ENCODE results near the gene SBK2. TPM values are rescaled to one million over a fixed set of nuclear protein-coding genes. Genes with fewer than 3 reads are reported as not detected.

Gene SBK2
- total RNA-seq, 2 experiments from 2014 or later: not detected

DNA sequence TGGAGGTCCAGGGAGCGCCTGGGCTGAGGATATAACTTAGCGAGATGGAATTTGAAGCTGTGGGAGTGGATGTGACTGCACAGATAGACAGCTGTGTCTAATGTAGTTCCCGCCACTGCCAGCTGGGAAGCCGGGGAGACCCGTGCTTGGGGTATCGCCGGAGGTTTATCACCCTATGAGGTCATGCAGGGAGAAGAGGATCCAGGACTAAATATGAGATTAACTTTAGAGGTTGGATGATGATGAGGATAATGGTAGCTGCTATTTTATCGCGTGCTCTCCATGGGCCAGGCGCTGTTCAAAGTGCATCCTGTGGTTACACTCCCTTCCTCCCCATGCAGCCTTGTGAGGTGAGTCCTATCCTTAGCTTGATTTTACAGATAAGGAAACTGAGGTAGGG, 28.8 kb downstream of the SBK2 start:
- Histone ChIP-seq H3K27ac (ENCODE audit: low read depth, low read length, poor library complexity, severe bottlenecking) (no peak overlapping the region), H2AFZ (ENCODE audit: low read length) (no peak overlapping the region), H4K20me1 (ENCODE audit: insufficient read depth, low read length) (no peaks in the 10 kb centered on the region), H3K9me2 (ENCODE audit: insufficient read depth, low read length) (no peaks in the 10 kb centered on the region), H3K4me1 (ENCODE audit: insufficient read depth, low read length, poor library complexity, severe bottlenecking) (peaks cover 6% of the 10 kb centered on the region), H3K4me3 (ENCODE audit: low read depth, low read length, poor library complexity, severe bottlenecking) (no peak overlapping the region), H3K9me3 (ENCODE audit: low read length) (no peaks in the 10 kb centered on the region), H3K36me3 (ENCODE audit: insufficient read depth, low read length) (no peaks in the 10 kb centered on the region), H3K4me2 (ENCODE audit: low read length) (no peak overlapping the region), H3K79me2 (ENCODE audit: insufficient read depth, low read depth, low read length) (no peaks in the 10 kb centered on the region)
- DNase-seq (ENCODE audit: low spot score): no peak
- ChIA-PET POLR2A (no interaction called here), CTCF (ENCODE audit: unreplicated experiment) (no interaction called here)
- TF ChIP-seq, protein P1, sequence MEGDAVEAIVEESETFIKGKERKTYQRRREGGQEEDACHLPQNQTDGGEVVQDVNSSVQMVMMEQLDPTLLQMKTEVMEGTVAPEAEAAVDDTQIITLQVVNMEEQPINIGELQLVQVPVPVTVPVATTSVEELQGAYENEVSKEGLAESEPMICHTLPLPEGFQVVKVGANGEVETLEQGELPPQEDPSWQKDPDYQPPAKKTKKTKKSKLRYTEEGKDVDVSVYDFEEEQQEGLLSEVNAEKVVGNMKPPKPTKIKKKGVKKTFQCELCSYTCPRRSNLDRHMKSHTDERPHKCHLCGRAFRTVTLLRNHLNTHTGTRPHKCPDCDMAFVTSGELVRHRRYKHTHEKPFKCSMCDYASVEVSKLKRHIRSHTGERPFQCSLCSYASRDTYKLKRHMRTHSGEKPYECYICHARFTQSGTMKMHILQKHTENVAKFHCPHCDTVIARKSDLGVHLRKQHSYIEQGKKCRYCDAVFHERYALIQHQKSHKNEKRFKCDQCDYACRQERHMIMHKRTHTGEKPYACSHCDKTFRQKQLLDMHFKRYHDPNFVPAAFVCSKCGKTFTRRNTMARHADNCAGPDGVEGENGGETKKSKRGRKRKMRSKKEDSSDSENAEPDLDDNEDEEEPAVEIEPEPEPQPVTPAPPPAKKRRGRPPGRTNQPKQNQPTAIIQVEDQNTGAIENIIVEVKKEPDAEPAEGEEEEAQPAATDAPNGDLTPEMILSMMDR (conservative IDR thresholded peaks at IDR 0.05; ENCODE audit: low read length): no peak
- no peak for TF ChIP-seq EZH2phosphoT487 (IDR thresholded peaks at IDR 0.05; ENCODE audit: borderline replicate concordance, low read depth, low read length)
- intact Hi-C loops (cut with micrococcal nuclease; ENCODE audit: unreplicated experiment): no loop called here
- no TSS peak for BruUV-seq (replicated peaks)

DNA sequence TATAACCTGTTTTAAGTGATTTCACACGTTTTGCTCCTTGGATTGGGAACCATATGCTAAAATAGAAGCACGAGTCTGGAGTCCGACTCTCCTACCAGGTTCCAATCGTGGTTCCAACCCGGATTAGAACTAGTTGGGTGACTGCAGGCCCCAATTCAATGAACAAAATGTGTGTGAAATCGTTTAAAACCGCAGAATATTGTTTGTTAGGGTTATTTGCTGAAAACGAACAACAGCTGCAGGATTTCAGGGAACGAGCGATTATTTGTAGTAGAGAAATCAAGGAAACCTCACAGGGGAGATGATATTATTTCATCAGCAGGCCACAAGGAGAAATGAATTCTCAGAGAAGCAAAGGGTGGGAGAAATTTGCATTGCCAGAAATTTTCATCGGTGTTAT, 32.0 kb downstream of the SBK2 start:
- intact Hi-C loops (cut with micrococcal nuclease; ENCODE audit: unreplicated experiment): loop anchor here (1.0 kb wide), 1 partner anchor 37 kb away; no protein-coding TSS in a partner anchor
- no peaks in the 10 kb centered on the region for H3K9me3 ChIP-seq (ENCODE audit: low read length)
- no peaks in the 10 kb centered on the region for H4K20me1 ChIP-seq (ENCODE audit: insufficient read depth, low read length)
- no peaks in the 10 kb centered on the region for H3K79me2 ChIP-seq (ENCODE audit: insufficient read depth, low read depth, low read length)
- no peak overlapping the region for H3K27ac ChIP-seq (ENCODE audit: low read depth, low read length, poor library complexity, severe bottlenecking)
- ChIA-PET CTCF (ENCODE audit: unreplicated experiment) (interaction anchor here (1.9 kb wide), 1 partner anchor 38 kb away, joined by 10 read pairs; no protein-coding TSS in a partner anchor), POLR2A (interaction anchor here (1.4 kb wide), 1 partner anchor 166 kb away, joined by 3 read pairs; no protein-coding TSS in a partner anchor)
- no peak for DNase-seq (ENCODE audit: low spot score)
- no peak overlapping the region for H3K4me2 ChIP-seq (ENCODE audit: low read length)
- H3K36me3 ChIP-seq (ENCODE audit: insufficient read depth, low read length): no peaks in the 10 kb centered on the region
- H3K4me3 ChIP-seq (ENCODE audit: low read depth, low read length, poor library complexity, severe bottlenecking): no peak overlapping the region
- H2AFZ ChIP-seq (ENCODE audit: low read length): no peak overlapping the region
- no TSS peak for BruUV-seq (replicated peaks)
- H3K4me1 ChIP-seq (ENCODE audit: insufficient read depth, low read length, poor library complexity, severe bottlenecking): peaks cover 8% of the 10 kb centered on the region
- H3K9me2 ChIP-seq (ENCODE audit: insufficient read depth, low read length): no peaks in the 10 kb centered on the region
- no peak for TF ChIP-seq EZH2phosphoT487 (IDR thresholded peaks at IDR 0.05; ENCODE audit: borderline replicate concordance, low read depth, low read length)
- TF ChIP-seq, protein P1 (conservative IDR thresholded peaks at IDR 0.05; ENCODE audit: low read length): no peak

DNA sequence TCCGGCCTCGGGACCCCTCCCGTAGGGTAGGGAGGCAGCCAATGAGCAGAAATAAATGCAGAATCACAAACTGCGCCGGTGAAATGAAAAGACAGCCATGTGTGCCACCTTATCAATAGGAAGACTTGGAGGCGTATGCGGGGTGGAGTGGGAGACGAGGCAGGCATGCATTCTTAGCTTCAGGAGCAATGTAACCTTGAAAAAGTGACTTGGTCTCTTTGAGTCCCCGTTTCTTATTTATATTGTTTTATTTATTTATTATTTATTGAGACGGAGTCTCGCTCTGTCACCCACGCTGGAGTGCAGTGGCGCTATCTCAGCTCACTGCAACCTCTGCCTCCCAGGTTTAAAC, 32.7 kb downstream of the SBK2 start:
- peaks cover 8% of the 10 kb centered on the region for H3K4me1 ChIP-seq (ENCODE audit: insufficient read depth, low read length, poor library complexity, severe bottlenecking)
- DNase-seq (ENCODE audit: low spot score): no peak
- ChIA-PET POLR2A (interaction anchor here (0.6 to 1.4 kb wide), 6 partner anchors 10 to 253 kb away, joined by 3 to 4 read pairs (median 3); partner anchors contain the start of genes ZNF628 and ZNF784), CTCF (ENCODE audit: unreplicated experiment) (interaction anchor here (0.8 to 1.9 kb wide), 4 partner anchors 11 to 43 kb away, joined by 3 to 10 read pairs (median 4); partner anchors contain the start of genes ISOC2 and ZNF628)
- H3K9me2 ChIP-seq (ENCODE audit: insufficient read depth, low read length): no peaks in the 10 kb centered on the region
- no peak overlapping the region for H3K4me3 ChIP-seq (ENCODE audit: low read depth, low read length, poor library complexity, severe bottlenecking)
- H3K27ac ChIP-seq (ENCODE audit: low read depth, low read length, poor library complexity, severe bottlenecking): no peak overlapping the region
- no peaks in the 10 kb centered on the region for H3K9me3 ChIP-seq (ENCODE audit: low read length)
- TF ChIP-seq, protein P1 (conservative IDR thresholded peaks at IDR 0.05; ENCODE audit: low read length): no peak; the same call in 1 of the 2 replicates
- no peak for TF ChIP-seq EZH2phosphoT487 (IDR thresholded peaks at IDR 0.05; ENCODE audit: borderline replicate concordance, low read depth, low read length)
- H3K4me2 ChIP-seq (ENCODE audit: low read length): peak overlapping the region; percentile 57; the same call in 1 of the 2 replicates
- peak overlapping the region; percentile 93; the same call in 1 of the 2 replicates for H2AFZ ChIP-seq (ENCODE audit: low read length)
- no peaks in the 10 kb centered on the region for H4K20me1 ChIP-seq (ENCODE audit: insufficient read depth, low read length)
- intact Hi-C loops (cut with micrococcal nuclease; ENCODE audit: unreplicated experiment): loop anchor here (1.0 kb wide), 1 partner anchor 36 kb away; no protein-coding TSS in a partner anchor
- no TSS peak for BruUV-seq (replicated peaks)
- no peaks in the 10 kb centered on the region for H3K36me3 ChIP-seq (ENCODE audit: insufficient read depth, low read length)
- H3K79me2 ChIP-seq (ENCODE audit: insufficient read depth, low read depth, low read length): no peaks in the 10 kb centered on the region

Data from OCI-LY7 (cell line).